Measurements from ENCODE around the gene ANKRD13D. TPM values are rescaled to one million over a fixed set of nuclear protein-coding genes. Genes with fewer than 3 reads are reported as not detected.

The ANKRD13D gene
- total and polyA plus RNA-seq, 11 donors = 7.6 to 43.6 (median 12.8) TPM

GRCh38 chr11:67309166-67309565, 20.1 kb downstream of the ANKRD13D start:
- DNase-seq (no peak), ATAC-seq (no peak)
- no peak for TF ChIP-seq CTCF (IDR thresholded peaks at IDR 0.05)
- intact Hi-C loops (cut with DNase I) = no loop called here
- Histone ChIP-seq H3K36me3 (peaks cover 0 to 41% (median 19%) of the 10 kb centered on the region in 9 donors), H3K27ac (no peak overlapping the region), H3K27me3 (no peaks in the 10 kb centered on the region), H3K4me3 (no peak overlapping the region), H3K4me1 (peaks cover 0 to 20% (median 5%) of the 10 kb centered on the region in 12 donors), H3K9me3 (no peaks in the 10 kb centered on the region)
- 88 to 98% (median 96%) methylated on average over 9 to 11 of the region's 11 CpGs for WGBS, 4 donors

GRCh38 chr11:67309661-67310061, 20.6 kb downstream of the ANKRD13D start:
- ATAC-seq = no peak

GRCh38 chr11:67310246-67311050, 21.3 kb downstream of the ANKRD13D start:
- intact Hi-C loops (cut with DNase I) = loop anchor here in 3 of 10 donors (10.0 kb wide), 1 partner anchor 226 kb away; no protein-coding TSS in a partner anchor
- Histone ChIP-seq H3K4me3 (no peak overlapping the region), H3K36me3 (peaks cover 0 to 41% (median 19%) of the 10 kb centered on the region in 9 donors), H3K4me1 (peaks cover 0 to 12% (median 0%) of the 10 kb centered on the region in 12 donors), H3K9me3 (no peaks in the 10 kb centered on the region), H3K27me3 (no peaks in the 10 kb centered on the region), H3K27ac (no peak overlapping the region)
- DNase-seq (no peak), ATAC-seq (no peak)
- 92 to 95% (median 94%) methylated on average over 13 to 19 of the region's 19 CpGs for WGBS, 4 donors
- TF ChIP-seq CTCF (IDR thresholded peaks at IDR 0.05) (no peak), POLR2A (IDR thresholded peaks at IDR 0.05) (no peak)

More at GRCh38 chr11:67309661-67310061, 20.6 kb downstream of the ANKRD13D start:
- no peak for DNase-seq
- Histone ChIP-seq H3K4me1 (peaks cover 0 to 15% (median under 1%) of the 10 kb centered on the region in 12 donors), H3K9me3 (no peaks in the 10 kb centered on the region), H3K4me3 (no peak overlapping the region), H3K27ac (no peak overlapping the region), H3K36me3 (peaks cover 0 to 41% (median 19%) of the 10 kb centered on the region in 9 donors), H3K27me3 (no peaks in the 10 kb centered on the region)
- intact Hi-C loops (cut with DNase I) = loop anchor here in 3 of 10 donors (10.0 kb wide), 1 partner anchor 225 kb away; no protein-coding TSS in a partner anchor
- no peak for TF ChIP-seq POLR2A (IDR thresholded peaks at IDR 0.05)
- TF ChIP-seq CTCF (IDR thresholded peaks at IDR 0.05) = no peak
- 93 to 96% (median 95%) methylated on average over 12 to 14 of the region's 14 CpGs for WGBS, 4 donors

- intact Hi-C loops (cut with DNase I) = loop anchor here in 3 of 10 donors (10.0 kb wide), 1 partner anchor 226 kb away; no protein-coding TSS in a partner anchor
- WGBS, 4 donors = 88 to 93% (median 90%) methylated on average over 17 to 18 of the region's 18 CpGs
- no peak for DNase-seq
- peaks cover 0 to 12% (median 0%) of the 10 kb centered on the region in 12 donors for H3K4me1 ChIP-seq
- no peak overlapping the region for H3K27ac ChIP-seq
- TF ChIP-seq CTCF (IDR thresholded peaks at IDR 0.05) = no peak
- TF ChIP-seq POLR2A (IDR thresholded peaks at IDR 0.05) = no peak
- no peaks in the 10 kb centered on the region for H3K9me3 ChIP-seq
- no peak overlapping the region for H3K4me3 ChIP-seq
- ATAC-seq = no peak
- H3K36me3 ChIP-seq = peaks cover 0 to 41% (median 19%) of the 10 kb centered on the region in 9 donors
- H3K27me3 ChIP-seq = no peaks in the 10 kb centered on the region
Observed at GRCh38 chr11:67311051-67311555, 22.0 kb downstream of the ANKRD13D start.

Measured in heart left ventricle (tissue), 16 donors.